ENCODE data around the gene UMAD1.
"Not testable (repeated sequence)": the region's sequence is repeated elsewhere in the genome, so short reads cannot be mapped to it uniquely, and the experiment has no call there.

Gene UMAD1

DNA sequence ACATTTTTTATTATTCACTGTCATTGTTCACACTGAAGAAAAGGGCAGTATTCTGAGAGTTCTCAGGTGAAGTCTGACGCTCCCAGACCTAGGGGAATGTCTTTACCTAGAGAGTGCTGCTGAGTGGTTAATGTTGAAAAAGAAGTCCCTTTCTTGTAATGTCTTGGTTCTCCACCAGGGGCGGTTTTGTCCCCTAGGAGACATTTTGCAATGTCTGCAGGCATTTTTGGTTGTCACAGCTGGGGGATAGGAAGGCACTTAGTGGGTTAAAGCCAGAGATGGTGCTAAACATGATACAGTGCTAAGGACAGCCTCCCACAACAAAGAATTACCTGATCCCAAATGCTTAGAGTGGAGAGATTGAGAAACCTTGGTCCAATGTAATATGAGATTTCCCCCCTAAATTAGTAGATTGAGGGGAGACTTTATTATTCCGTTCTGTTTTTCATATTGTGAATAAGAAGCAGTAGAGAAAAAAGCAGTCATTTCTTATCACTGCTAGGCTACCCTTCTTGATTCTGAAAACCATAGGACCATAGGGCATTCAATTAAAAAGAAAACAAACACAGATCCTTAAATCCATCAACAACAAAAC is 13.1 kb downstream of the UMAD1 start:
- DNase-seq: no peak

DNA sequence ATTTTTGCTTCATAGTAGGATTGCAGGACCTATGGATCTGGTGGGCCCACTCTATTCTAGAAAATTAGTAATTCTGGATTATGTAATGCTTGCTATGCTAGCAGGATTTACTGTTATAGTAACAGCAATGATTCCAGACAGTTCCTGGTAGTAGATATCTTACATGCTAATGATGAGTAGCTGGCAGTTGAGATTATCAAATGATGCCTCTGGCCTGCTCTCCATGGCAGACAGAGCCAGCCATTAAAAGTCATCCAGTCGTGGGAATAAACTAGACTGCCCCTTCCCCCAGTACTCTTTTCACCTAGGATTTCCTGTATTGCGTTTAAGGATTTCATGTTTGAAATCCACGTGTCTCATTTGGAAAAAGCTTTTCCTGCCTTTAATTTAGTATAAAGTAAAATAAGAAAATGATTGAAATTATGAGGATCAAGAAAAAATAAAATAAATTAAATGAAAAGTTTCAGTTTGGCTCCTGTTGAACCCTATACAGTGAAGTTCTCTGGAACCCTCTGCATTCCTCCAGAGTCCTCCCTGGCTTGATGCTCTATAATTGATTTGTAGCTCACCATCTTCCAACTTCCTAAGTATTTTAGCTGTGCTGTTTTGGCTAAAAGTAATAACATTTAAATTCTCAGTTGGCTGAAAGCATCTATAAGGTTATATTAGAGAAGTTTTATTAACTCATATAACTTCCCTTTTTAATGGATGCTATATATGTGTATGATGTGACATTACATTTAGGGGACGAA is 14.6 kb downstream of the UMAD1 start:
- DNase-seq: no peak

DNA sequence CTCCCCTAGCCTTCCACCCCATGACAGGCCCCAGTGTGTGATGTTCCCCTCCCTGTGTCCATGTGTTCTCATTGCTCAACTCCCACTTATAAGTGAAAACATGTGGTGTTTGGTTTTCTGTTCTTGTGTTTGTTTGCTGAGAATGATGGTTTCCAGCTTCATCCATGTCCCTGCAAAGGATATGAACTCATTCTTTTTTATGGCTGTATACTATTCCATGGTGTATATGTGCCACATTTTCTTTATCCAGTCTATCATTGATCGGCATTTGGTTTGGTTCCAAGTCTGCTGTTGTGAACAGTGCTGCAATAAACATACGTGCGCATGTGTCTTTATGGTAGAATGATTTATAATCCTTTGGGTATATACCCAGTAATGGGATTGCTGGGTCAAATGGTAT is 15.9 kb downstream of the UMAD1 start:
- not testable (repeated sequence) for DNase-seq

DNA sequence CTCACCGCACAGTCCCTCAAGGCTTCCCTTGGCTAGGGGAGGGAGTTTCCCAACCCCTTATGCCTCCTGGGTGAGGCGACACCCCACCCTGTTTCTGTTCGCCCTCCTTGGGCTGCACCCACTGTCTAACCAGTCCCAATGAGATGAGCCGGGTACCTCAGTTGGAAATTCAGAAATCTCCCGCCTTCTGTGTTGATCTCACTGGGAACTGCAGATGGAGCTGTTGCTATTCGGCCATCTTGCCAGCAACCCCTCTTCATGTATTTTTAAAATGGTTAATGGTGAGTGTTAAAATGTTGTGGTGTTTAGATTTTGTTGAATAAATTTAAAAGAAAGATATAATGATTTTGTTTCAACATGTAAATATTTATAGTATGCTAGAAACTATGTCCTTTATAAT is 22.0 kb downstream of the UMAD1 start:
- DNase-seq: no peak

DNA sequence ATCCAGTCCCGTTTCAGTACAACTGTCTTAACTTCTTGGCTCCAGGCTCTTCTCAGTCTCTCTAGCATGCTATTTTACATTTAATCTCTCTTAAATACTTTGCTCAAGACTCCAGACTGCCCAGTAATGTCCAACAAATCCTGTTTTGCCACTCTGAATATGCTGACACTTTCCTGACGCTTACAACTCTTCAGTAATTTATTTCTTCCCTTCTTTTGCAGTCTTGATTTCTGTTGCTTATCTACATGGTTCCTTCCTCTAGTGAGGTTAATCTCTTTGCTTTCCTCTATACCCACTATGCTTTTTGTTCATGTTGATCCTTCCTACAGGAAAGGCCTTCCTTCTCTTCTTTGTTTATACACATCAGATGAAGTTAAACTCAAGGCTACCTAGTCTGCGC is 23.7 kb downstream of the UMAD1 start:
- DNase-seq: no peak

DNA sequence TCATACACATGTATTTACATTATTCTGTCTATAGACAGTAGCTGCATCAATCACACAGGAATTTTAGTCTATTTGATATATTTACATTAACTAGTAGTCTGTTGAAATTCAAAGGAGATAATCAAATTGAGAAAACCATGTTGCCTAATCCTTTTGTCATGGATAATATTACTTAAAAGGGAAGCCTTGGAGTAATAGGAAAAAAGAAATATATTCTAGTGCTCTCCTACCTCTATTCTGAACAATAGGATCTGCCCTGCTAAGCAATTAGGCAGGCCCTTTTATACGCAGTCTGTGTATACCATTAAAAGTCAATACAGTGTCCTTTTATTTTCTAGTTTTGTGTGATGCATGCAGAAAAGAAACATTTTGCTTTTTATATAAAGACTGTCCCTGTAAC is 24.5 kb downstream of the UMAD1 start:
- DNase-seq: no peak

DNA sequence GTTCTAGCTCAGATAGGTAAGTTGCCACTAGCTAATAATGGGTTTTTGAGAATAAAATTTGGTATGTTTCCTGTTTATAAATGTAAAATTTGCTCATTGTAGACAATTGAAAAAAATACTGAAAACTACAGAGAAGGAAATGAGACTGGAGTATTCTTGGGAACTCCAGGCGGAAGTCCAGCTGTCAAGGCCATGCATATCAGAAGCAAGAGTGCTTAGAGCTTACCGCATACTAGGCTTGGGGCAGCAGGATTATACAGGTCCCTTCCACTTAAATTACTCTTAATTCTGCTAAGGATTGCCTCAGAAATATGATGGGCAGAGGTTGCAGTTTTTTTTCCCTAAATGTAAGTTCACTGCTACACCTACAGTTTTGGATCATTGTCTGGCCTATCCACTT is 26.6 kb downstream of the UMAD1 start:
- no peak for DNase-seq

DNA sequence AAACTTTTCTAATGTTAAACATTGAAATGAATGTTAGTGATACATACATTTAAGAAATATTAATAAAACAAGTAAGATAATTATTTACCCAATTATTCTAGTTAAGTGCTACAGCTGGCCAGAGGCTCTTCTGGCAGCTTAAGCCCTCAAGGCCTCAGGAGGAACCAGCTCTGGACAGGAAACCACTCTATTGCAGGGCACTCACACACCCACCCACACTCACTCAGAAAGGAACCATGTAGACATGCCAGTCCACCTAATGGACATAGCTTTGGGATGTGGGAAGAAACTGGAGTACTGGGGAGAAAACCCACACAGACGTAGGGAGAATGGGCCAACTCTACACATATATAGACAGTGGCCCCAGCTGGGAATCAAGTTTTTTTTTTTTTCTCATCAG is 28.2 kb downstream of the UMAD1 start:
- DNase-seq: no peak

DNA sequence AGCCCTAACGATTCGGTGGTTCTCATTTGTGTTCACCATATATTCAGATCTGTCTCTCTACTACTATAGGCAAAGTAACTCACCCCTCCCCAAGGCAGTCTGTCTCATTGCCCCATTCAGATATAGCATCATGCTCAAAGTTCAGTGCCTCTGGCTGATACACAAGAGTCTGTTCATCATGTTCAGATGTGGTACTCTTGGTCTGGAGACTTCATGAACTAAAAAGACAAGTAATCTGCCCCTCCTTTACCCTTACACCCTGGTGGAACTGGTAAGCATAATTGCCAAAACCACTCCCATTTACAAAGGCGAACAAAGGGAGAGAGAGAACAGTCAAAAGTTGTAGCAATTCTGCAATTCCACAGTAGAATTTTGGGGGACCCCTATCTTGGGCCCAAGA is 29.9 kb downstream of the UMAD1 start:
- no peak for DNase-seq

DNA sequence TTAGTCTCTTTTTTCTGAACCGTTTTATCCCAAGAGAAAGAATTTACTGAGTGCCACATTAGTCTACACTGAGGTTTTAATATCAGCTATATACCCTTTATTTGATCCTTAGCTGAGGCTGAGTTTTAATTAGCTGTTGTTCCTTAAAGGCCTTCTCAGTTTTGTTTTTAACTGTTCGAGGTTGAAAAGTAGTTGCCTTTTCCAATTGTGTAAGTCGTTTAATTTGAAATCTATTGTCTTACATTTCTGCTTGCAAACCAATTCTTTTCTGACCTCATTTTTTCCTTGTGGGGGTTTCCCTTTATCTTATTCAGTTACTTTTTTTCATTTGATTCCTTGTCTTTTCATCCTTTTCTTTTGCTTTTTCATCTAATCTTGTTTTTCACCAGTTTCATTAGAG is 30.8 kb downstream of the UMAD1 start:
- DNase-seq: no peak

DNA sequence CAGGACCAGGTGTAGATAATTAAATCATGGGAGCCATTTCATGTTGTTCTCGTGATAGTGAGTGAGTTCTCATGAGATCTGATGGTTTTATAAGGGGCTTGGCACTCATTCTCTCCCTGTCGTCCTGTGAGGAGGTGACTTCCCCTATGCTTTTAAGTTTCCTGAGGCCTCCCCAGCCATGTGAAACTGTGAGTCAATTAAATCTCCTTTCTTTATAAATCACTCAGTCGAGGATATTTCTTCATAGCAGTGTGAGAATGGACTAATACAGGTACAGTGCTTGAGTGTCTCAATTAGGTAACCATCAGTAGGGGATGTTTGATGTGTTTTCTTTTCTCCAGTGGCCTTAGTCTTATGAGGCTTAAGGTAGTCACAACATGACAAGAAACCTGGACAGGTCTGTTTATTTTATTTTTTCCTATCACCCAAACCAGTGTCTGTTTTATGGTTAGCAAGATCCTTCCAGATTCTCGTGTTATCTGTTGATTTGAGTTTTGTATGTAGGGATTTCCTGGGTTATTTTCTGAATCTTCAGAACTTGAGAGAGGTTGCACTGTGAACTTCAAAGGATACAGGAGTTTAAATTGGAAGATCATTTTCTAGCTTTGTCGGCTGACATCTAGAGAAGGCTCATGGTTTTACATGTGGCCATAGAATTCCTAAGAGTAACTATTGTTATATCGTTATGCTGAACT is 32.1 kb downstream of the UMAD1 start:
- no peak for DNase-seq

DNA sequence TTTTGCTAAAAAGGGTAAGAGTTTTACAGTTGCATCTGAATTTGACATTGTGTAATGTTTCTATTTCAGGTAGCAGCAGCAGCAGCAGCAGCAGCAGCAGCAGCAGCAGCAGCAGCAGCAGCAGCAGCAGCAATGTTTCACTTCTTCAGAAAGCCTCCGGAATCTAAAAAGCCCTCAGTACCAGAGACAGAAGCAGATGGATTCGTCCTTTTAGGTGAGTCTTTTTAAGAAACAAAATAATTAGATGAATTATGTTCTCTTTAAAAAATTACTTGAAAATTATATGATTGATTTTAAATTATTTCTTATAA is 32.6 kb downstream of the UMAD1 start:
- no peak for DNase-seq

DNA sequence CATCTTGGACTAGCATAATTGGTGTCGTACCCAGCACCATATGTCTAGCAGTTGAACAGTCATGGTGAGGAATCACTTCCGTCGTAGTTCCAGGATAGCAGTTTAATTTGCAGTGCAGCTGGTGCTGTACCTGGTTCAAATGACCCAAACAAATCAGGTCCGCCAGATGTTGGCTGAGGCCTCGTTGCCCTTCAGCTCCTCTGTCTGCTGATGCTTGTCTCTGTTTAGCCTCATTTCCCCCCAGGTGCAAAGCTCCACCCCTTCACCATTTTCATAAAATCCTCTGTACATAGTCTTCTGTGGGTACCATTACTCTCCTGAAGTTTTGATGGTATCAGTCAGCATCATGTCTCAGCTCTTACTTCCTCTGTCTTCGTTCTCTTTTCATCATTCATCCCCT is 35.1 kb downstream of the UMAD1 start:
- peak; percentile 79 for DNase-seq

DNA sequence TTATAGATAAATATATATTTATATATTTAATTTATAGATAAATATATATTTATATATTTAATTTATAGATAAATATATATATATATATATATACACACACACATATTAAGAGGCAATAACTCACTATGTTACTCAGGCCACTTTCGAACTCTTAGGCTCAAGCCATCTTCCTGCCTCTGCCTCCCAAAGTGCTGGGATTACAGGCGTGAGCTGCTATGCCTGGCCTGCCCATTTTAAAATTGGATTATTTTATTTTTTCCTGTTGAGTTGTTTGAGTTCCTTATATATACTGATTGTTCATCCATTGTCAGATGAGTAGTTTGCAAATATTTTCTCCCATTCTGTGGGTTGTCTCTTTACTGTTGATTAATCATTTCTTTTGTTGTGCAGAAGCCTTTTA is 39.1 kb downstream of the UMAD1 start:
- not testable (repeated sequence) for DNase-seq

DNA sequence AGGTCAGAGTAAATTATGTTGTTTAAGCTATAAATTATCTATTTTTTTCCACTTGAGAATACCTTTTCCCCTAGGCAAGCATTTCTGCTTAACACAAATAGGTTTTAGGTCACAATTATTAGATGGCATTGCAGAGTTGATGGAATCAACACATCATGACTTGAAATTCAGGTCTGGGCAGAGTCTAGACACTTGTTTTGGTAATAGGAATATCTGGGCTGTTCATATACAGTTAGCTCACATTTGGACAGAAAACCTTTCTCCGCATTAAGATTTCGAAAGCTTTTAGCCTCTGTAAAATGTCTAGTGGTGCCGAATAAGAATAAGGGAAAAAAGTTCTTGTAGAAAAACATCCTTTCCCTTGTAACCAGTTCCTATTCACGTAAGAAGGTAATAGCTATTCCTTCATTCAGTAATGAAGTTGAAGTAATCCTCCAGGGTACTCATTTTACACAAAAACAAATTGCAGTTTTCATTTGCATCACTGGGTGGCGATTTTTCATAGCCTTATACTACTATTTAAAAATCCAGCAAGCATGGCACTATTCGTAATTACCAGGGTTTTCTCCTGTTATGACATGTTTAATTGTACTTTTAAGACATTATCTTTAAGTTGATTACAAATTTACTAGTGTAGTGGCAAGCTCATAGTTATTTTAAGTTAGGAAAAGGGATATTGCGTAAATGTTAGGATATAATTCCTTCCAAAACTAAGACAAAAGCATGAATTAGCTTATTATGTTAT is 40.8 kb downstream of the UMAD1 start:
- peak; percentile 35 for DNase-seq

DNA sequence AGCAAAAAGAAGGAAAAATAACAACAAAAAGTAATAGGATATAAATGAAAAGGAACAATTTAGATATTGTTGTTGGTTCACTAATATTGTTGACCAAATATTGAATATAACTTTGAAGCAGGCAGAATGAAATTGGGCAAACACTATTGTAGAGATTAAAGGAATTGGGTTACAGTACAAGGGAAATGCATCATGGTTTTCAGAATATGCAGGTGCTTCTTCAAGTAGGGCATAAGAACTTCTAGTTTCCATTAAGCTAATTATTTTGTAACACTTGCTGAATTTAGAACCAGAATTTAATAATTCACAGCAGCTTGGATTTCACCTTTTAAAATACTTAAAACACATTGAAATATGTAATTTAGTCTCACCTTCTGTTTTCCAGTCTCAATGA is 41.4 kb downstream of the UMAD1 start:
- peak; percentile 70 for DNase-seq

DNA sequence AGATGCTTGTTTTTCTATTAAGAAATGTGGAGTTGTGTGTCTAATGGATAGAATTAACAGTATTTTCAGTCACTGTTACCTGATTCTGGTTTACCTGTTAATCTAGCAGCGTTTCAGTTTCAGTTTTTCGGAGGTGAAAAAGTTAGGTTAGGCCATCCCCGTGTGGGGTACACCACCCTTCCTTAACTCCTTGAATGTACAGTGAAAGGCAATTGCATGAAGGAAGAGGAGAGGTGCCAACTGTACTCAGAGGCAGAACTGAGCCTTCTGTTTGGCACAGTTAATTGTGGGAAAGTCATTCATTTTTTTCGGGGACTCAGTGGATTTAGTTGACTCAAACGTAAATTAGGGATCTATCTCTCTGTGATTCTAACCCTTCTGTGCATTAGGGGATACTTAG is 42.3 kb downstream of the UMAD1 start:
- DNase-seq: no peak

DNA sequence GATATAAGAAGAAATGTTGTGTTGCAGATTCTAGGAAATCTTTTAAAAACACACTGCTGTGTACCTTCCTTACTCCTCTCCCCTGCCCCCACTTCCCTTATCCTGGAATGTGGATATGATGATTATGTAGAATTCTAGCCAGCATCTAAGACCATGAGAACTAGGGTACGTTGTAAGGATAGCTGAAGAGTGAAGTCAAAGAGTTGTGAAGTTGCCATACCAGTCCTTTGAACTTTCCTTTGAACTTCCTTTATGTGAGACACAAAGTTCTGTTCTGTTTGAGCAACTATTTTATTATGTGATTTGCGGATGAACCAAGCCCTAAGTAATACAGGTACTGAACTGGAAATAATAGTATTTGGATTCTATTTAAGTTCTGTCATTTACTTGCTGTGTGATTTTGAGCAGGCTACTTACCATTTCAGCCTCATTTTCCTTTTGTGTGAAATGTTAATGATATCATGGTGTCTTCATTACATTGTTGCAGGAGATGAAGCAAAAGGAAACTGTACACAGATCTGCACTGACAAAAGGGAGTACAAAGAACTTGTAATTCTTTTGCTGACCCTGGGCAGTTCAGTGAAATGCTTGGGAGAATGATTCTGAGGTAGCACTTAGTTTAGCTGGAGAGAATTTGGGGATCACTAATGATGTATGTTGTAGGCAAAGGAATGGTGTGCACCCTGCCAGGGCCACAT is 46.4 kb downstream of the UMAD1 start:
- DNase-seq: no peak

DNA sequence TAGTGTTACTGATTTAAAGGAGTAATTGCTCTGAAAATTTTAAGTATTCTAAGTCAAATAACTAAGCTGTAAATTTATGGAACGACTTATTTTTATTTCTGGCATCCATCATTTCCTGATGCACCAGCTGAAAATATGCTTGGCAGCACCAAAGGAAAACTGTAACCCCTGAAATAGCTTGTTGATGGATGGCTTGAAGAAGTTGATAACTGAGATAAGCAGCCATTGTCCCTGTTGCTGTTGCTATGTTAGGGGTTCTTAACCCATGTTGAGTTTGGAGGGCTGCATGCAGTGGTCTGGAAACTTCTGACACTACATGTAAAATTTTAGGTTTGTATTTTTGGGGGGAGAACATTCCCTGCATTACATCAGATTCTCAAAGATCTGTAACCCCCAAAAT is 47.2 kb downstream of the UMAD1 start:
- DNase-seq: no peak

DNA sequence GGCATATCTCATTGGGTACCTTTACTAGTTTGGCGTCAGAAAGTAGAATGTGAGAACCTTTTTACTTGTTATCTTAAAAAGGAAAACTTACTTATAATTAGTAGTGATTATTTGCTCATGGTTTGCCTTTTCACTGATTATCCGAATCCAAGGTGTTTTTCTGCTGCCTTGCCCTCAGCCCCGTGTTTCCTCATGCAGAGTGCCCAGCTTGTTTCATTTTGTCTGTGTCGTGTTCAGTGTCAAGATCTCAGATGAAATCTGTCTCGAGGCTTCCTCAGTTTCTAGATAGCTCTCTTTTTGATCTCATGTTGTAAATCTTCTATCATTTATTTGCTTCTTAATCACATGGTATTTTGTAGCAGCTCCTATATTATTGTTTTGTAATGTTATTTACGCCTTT is 47.8 kb downstream of the UMAD1 start:
- no peak for DNase-seq

DNA sequence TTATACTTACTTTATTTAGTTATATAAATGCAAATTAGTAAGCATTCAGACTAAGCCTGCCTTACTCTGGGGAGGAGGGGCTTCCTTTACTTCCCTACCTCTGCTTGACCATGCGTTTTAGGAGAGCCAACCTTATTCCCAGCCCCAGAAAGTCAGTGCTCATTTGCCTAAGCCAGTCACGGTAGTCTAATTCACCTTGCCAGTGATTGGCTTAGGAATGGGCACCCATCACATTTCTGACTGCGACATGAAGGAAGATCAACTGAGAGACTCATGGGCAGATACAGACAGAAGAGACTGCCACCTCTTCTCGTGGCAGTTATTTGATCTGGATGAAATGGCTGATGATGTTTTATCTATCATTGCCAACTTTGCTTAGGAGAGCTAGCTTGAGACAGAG is 48.4 kb downstream of the UMAD1 start:
- DNase-seq: no peak

DNA sequence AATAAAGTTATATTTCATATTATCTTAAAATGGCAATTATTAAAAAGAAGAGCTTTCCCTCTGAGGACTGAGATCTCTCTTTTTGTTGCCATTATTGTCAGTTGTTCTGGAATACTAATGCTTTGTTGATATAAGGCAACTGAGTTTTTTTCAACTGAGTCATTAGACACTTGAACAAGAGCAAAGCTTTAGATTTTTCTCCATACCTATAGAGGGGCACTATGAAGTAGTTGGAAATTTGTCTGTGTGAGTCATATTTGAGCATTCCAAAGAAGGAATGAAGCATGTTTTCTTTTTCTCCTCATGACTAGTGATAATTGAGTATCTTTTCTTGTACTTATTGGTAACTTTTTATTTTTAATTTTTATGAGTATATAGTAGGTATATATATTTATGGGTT is 53.3 kb downstream of the UMAD1 start:
- DNase-seq: no peak

DNA sequence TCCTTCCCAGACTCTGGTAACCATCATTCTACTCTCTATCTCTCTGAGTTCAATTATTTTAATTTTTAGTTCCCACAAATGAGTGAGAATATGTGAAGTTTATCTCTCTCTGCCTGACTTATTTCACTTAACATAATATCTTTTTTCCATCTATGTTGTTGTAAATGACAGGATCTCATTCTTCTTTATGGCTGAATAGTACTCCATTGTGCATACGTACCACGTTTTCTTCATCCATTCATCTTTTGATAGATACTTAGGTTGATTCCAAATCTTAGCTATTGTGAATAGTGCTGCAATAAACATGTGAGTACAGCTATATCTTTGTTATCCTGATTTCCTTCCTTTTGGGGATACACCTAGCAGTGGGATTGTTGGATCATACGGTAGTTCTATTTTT is 54.0 kb downstream of the UMAD1 start:
- no peak for DNase-seq
